ENCODE data around the gene OR8B12.
"Not testable (repeated sequence)": the region's sequence is repeated elsewhere in the genome, so short reads cannot be mapped to it uniquely, and the experiment has no call there.

DNA sequence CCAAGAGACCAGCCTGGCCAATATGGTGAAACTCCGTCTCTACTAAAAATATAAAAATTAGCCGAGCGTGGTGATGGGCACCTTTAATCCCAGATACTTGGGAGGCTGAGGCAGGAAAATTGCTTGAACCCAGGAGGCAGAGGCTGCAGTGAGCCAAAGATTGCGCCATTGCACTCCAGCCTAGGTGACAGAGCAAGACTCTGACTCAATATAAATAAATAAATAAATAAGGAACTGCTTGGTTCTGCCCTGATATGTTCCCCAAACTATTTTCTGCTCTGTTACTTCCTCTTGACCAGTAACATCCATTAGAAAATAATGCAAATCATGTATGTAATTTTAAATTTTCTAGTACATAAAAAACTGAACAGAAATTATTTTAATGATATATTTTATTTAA is 28.8 kb downstream of the OR8B12 start:
- not testable (repeated sequence) for TF ChIP-seq POLR2AphosphoS5, TAF1 (IDR thresholded peaks at IDR 0.05; ENCODE audit: low read depth, low read length)

All from GM12891 (cell line).